Effector CD8-positive, alpha-beta T cell (primary cell): Measurements from ENCODE around the gene CXCL17.

Experiments used
- DNase-seq: peaks from one replicate; lab custom pipeline; 2025; lab: John Stamatoyannopoulos, UW

The CXCL17 gene

GRCh38 chr19:42424345-42424707 is 18.4 kb downstream of the CXCL17 start:
- no peak for DNase-seq

DNA sequence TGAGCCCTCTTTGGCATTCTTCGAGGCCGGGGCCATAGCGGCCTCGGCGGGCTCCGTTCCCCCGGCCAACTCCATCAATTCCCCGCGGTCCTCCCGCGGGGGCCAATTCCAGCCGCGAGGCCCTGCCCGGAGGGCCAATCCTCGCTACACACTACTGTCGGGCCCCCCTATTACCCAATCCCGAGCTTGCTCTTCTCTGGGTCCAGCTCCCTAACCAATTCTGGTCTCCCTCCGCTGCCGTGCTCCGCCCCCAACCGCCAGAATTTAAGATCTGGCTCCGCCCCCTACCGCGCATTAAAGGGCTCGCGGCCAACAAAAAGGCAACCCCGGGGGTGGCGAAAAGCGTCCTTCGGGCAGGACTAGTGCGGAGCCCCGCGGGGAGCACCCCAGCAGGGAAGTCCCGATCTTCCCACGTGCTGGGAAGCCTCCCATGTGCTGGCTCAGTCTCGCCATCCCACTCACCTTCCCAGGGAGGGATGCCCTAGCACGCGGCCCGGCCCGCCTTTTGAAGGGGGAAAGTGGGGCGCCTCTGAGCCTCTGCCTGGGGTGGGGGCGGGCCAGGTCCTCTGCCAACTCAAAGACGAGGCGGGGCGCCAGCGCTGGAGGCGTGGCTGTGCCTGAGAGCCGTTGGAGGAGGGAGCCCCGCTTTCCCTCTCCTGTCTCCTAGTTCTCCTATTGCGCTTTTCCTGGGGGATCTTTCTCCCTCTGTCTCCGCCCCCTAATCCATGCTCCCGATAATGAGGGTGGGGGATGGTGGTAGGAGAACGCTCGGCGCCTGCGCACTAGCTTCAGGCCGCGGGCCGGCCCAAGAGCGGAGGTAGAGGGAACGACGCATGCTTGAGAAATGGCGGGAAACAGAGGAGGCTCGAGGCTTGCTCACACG is 19.0 kb downstream of the CXCL17 start:
- DNase-seq = peak; percentile 87

DNA sequence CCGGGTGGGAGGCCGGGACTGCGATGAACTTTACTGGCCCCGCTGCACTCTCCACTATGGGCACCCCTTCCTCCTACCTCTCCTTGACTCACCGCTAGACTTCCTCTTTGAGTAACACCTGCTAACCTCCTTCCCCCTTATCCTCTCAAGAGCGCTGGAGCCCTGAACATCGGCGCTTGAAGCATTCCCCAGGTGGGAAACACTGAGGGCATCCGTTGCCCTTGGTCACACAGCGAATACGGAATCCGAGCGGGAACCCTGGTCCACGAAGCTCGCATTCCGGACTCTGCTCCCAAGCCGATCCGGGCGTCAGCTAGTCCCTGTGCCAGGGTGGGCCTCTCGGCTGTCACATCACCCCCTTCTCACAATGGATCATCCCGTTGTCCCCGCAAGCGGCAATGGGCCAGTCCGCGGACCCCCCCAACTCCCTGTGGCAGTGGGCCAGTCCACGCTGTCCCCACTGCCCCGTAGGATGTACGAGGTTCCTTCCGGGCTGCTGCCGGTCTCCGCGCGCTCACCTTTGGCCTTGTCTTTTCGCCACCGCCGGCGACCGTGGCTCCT is 19.8 kb downstream of the CXCL17 start:
- peak; percentile 44 for DNase-seq

- no peak for DNase-seq
Measured at GRCh38 chr19:42422092-42422900, 20.4 kb downstream of the CXCL17 start.

- DNase-seq = no peak
Measured at GRCh38 chr19:42421591-42422031, 21.1 kb downstream of the CXCL17 start.

- DNase-seq = no peak
Measured at GRCh38 chr19:42421101-42421500, 21.6 kb downstream of the CXCL17 start.

- DNase-seq = peak; percentile 50
Measured at GRCh38 chr19:42420055-42420544, 22.6 kb downstream of the CXCL17 start.

GRCh38 chr19:42419309-42419708 is 23.4 kb downstream of the CXCL17 start:
- DNase-seq = no peak

DNA sequence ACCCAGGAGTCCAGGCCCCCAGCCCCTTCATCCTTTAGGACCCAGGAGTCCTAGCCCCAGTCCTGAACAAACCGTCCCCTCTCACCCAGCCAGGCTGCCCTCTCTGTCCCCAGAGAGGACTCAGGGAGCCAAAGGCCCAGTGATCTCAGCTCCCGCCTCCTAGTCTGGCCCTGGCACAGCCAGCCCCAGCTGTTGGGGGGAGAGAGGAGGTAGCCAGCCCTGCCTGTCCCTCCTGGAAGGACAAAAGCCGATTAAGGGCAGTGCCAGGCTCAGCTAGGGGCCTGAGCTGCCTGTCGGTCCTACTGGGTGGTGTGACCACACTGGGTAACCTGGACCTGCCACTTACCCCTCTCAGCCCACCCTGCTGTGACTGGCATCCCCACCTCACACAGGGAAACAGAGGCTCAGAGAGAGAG is 30.1 kb downstream of the CXCL17 start:
- no peak for DNase-seq

DNA sequence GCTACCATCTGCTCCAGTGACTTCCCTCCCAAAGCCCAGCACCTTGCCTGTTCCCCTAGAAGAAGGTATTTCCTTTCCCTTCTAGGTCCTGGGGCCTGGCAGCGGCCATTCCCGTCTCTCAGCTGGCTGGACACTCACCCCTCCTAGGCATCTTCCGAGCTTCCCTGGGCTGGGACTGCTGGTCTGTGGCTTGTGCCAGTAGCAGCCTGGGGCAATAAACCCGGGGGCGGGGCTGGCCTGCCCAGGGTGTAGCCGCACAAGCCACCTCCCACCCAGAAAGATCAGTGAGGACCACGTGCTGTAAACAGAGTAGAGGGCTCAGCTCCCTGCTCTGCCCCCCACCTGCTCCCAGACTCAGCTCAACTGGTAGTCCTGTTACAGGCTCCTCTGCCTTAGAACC is 30.5 kb downstream of the CXCL17 start:
- no peak for DNase-seq

GRCh38 chr19:42411581-42412178 is 31.1 kb downstream of the CXCL17 start:
- DNase-seq = no peak

- no peak for DNase-seq
Measured at GRCh38 chr19:42410371-42410770, 32.4 kb downstream of the CXCL17 start.

GRCh38 chr19:42409477-42409876 is 33.3 kb downstream of the CXCL17 start:
- no peak for DNase-seq

GRCh38 chr19:42407816-42408175 is 35.0 kb downstream of the CXCL17 start:
- DNase-seq = no peak

DNA sequence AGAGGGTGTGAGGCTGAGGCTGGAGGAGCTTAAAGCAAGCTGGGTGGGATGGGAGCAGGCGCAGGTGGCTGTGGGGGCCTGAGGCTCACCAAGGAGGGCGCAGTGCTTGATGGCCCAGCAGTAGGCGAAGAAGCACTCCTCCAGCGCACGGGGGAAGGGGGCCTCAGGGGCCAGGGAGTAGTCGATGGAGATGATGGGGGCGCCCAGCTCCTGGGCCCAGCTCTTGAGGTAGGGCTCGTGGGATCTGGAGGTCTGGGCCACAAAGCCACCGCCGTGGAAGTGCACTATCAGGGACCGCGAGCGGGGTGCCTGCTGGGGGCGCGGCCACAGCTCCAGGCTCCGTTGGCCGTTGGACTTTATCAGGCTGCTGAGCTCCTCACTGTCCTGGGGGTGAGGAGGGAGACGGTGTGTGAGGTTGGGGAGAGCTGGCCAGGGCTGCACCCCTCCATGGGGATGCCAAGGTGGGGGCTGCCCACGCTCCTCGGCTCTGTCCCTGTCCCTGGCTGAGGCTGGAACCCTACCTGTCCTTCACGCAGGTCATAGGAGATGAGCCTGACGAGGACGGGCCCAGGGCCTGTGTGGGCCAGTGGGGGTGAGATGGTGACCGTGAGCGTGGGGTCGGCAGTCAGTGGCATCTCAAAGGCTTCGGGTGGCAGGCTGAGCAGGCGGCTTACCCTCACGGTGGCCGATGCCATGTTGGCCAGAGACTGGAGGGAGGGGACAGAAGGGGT is 35.5 kb downstream of the CXCL17 start:
- DNase-seq = no peak

- DNase-seq = no peak
Measured at GRCh38 chr19:42406111-42406510, 36.6 kb downstream of the CXCL17 start.

DNA sequence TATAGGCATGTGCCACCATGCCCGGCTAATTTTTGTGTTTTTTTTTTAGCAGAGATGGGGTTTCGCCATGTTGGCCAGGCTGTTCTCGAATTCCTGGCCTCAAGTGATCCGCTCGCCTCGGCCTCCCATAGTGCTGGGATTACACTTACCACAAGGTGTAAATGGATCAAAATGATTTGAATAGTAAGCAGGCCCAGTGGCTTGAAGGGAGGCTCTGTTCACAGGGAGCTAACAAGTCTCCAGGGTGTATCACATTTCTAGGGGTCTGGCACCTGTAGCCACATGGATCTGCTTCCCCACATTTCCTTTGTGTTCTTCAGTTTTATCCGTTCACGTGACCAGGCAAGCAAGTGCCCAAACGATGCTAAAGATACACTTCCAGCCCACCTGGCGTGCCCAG is 39.2 kb downstream of the CXCL17 start:
- DNase-seq = no peak

GRCh38 chr19:42402376-42403116 is 40.2 kb downstream of the CXCL17 start:
- no peak for DNase-seq

DNA sequence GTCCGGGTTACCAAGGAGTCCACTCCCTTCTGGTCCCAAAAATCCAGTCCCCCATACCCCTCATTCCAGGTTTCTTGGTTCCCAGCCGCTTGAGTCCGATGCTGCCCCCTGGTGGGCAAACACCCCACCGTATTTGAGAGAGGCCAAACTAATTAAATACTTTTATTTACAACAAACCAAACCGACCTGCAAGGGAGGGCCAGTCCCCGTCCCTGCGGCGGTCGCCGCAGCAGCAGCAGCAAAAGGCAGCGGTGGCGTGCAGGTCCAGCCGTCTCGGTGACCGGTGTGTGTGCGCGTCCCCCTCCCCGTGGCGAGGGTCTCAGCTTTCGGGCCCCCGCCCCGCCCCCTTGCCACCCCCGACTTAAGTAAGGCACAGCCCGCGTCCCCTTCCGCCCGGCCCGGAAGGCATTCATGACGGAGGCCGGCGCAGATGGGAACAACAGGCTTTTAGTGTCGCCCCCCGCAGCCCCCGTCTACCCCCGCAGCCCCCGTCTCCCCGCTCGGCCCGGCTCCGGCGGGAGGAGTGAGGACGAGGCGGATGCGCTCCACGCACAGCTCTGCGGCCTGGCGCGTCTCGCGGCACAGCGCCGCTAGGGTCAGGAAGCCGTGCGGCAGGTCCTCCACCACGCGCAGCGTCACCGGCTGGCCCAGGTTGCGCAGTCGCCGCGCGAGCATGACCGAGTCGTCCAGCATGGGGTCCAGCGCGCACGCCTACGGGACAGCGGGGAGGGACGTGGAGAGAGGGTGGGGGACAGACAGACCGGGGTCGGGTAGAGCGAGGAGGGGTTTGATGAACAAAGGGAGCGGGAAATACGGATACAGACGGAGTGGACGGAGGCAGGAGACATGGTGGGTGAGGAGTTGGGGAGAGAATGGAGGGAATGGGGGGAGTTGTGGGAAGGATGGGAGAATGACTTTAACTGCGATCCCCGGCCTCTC is 41.1 kb downstream of the CXCL17 start:
- DNase-seq = peak; percentile 70

- DNase-seq = no peak
Measured at GRCh38 chr19:42400404-42400803, 42.3 kb downstream of the CXCL17 start.
